K562 (cell line): ENCODE data around the gene QRFPR. TPM values are rescaled to one million over a fixed set of nuclear protein-coding genes. Genes with fewer than 3 reads are reported as not detected.

Source experiments
- ATAC-seq: fragments of 200-7000 bp; cut with Tn5 transposase; 3 replicates; pipeline ENCODE4 v1.9.1; 2020; ENCODE audit warnings: moderate library complexity
- BruUV-seq: library from RNA; stranded (reverse); fragments of 400-500 nt; replicated peaks from 2 replicates; lab custom pipeline; 2021; lab: Mats Ljungman, UMichigan
- CTCF ChIA-PET: fragments of 300-600 bp; formaldehyde crosslinking; extraction: SDS; loops from one replicate; lab custom pipeline; 2021; ENCODE audit warnings: low intra/inter-chr PET ratio; lab: Yijun Ruan, JAX
- POLR2A ChIA-PET: fragments of 300-600, 350-650 bp; sonication (Branson Sonifier 250); formaldehyde crosslinking; extraction: SDS; loops from one replicate; lab custom pipeline; 2021; ENCODE audit warnings: antibody characterized with exemption, inconsistent platforms; lab: Yijun Ruan, JAX
- DNase-seq, 4 experiments: peaks; one replicate each; pipeline versions ENCODE4 v3.0.0 to v3.0.0-alpha.2; 2011 to 2018; ENCODE audit warnings: low spot score in 3 of 4, mixed read lengths in 3 of 4; ENCODE audit errors: extremely low read depth in 1 of 4
- FAIRE-seq: peaks from 2 replicates; lab custom pipeline; 2011; peaks lifted over from hg19 to GRCh38; lab: Jason Lieb, UNC
- H2AFZ ChIP-seq: 2 replicates; pipeline ENCODE4 v1.6.0; 2011; ENCODE audit warnings: low read depth, low read length, control low read depth, inconsistent platforms
- H3K27ac ChIP-seq: fragments of 200-600 bp; 3 replicates; pipeline ENCODE4 v1.8.0; 2011; ENCODE audit warnings: low read depth, mild to moderate bottlenecking, control low read depth, inconsistent platforms, low read length, moderate library complexity, mixed read lengths; ENCODE audit errors: extremely low read depth
- H3K27me3 ChIP-seq, 2 experiments: fragments of 300-600 bp in 1 of 2; 2 replicates in 1 of 2; 3 replicates in 1 of 2; pipeline versions ENCODE4 v1.6.0 to v1.8.0; 2011; ENCODE audit warnings: inconsistent platforms in 2 of 2, low read length in 2 of 2, mild to moderate bottlenecking in 1 of 2, mixed read lengths in 1 of 2, moderate library complexity in 1 of 2; ENCODE audit not compliant: control insufficient read depth in 2 of 2, insufficient read depth in 2 of 2
- H3K36me3 ChIP-seq: fragments of 300-600 bp; 3 replicates; pipeline ENCODE4 v1.8.0; 2011; ENCODE audit warnings: mild to moderate bottlenecking, low read length, inconsistent platforms; ENCODE audit not compliant: control insufficient read depth, insufficient read depth
- H3K4me1 ChIP-seq, 2 experiments: fragments of 200-600 bp in 1 of 2; replicated peaks in 1 of 2; 2 replicates in 1 of 2; 3 replicates in 1 of 2; pipeline versions ENCODE4 v1.5.1 to v1.8.0; 2011; ENCODE audit warnings: inconsistent platforms in 2 of 2, low read length in 2 of 2, mild to moderate bottlenecking in 1 of 2, mixed read lengths in 1 of 2, moderate library complexity in 1 of 2; ENCODE audit not compliant: control insufficient read depth in 2 of 2, insufficient read depth in 2 of 2
- H3K4me2 ChIP-seq: 2 replicates; pipeline ENCODE4 v1.6.1; 2011; ENCODE audit warnings: low read length, control low read depth, inconsistent platforms, mixed read lengths; ENCODE audit not compliant: insufficient read depth
- H3K4me3 ChIP-seq: fragments of 200-600 bp; sonication (generic), shearing (Covaris generic); 2 replicates; pipeline ENCODE4 v1.5.1; 2016; ENCODE audit warnings: control low read depth, inconsistent platforms
- H3K79me2 ChIP-seq: fragments of 200-600 bp; 3 replicates; pipeline ENCODE4 v1.8.0; 2011; ENCODE audit warnings: low read length, inconsistent platforms; ENCODE audit not compliant: control insufficient read depth, insufficient read depth
- H3K9ac ChIP-seq, 2 experiments: 2 replicates each; pipeline versions ENCODE4 v1.6.0 to v1.6.1; 2011; ENCODE audit warnings: low read depth in 2 of 2, low read length in 2 of 2, control low read depth in 1 of 2, inconsistent platforms in 1 of 2, mild to moderate bottlenecking in 1 of 2, mixed read lengths in 1 of 2; ENCODE audit not compliant: insufficient read depth in 1 of 2
- H3K9me1 ChIP-seq: one replicate; pipeline ENCODE4 v1.6.0; 2011; ENCODE audit warnings: inconsistent platforms, mild to moderate bottlenecking, low read length, moderate library complexity; ENCODE audit not compliant: control insufficient read depth, insufficient read depth
- H3K9me3 ChIP-seq: replicated peaks from 2 replicates; pipeline ENCODE4 v1.5.1; 2011; ENCODE audit warnings: low read depth, low read length, inconsistent platforms; ENCODE audit not compliant: control insufficient read depth, insufficient read depth
- H4K20me1 ChIP-seq: replicated peaks from 2 replicates; pipeline ENCODE4 v1.6.1; 2011; ENCODE audit warnings: low read length, inconsistent platforms, mixed read lengths; ENCODE audit not compliant: control insufficient read depth, insufficient read depth
- BRF1 ChIP-seq: IDR thresholded peaks from 3 replicates; pipeline ENCODE4 v1.6.1; 2011; ENCODE audit warnings: borderline replicate concordance, mild to moderate bottlenecking; ENCODE audit not compliant: insufficient read length; ENCODE audit errors: extremely low read depth
- CTBP1 ChIP-seq: fragments of 450-650 bp; IDR thresholded peaks from 2 replicates; pipeline ENCODE4 v1.6.1; 2016; ENCODE audit warnings: borderline replicate concordance
- E2F1 ChIP-seq: sonication (generic); formaldehyde crosslinking; IDR thresholded peaks from 2 replicates; pipeline ENCODE4 v1.8.1; 2023; ENCODE audit warnings: mild to moderate bottlenecking, missing genetic modification reagents, moderate library complexity
- E2F8 ChIP-seq: fragments of 450-650 bp; IDR thresholded peaks from 2 replicates; pipeline ENCODE4 v1.7.1; 2018; ENCODE audit warnings: mild to moderate bottlenecking, low read depth; ENCODE audit not compliant: partially characterized antibody
- HNRNPK ChIP-seq: fragments of 200-400 bp; formaldehyde crosslinking; IDR thresholded peaks from one replicate; pipeline ENCODE4 v1.6.1; 2018; ENCODE audit warnings: mild to moderate bottlenecking, low read depth, low read length; ENCODE audit not compliant: poor library complexity, severe bottlenecking
- KHSRP ChIP-seq: fragments of 450-650 bp; IDR thresholded peaks from 2 replicates; pipeline ENCODE4 v1.6.1; 2017
- MBD1 ChIP-seq: fragments of 250-450 bp; sonication (Bioruptor Pico); IDR thresholded peaks from 2 replicates; pipeline ENCODE4 v1.8.0; 2022; ENCODE audit warnings: inconsistent platforms
- RFX7 ChIP-seq: fragments of 250-450 bp; sonication (Bioruptor Pico); IDR thresholded peaks from 2 replicates; pipeline ENCODE4 v1.5.1; 2021; ENCODE audit warnings: mild to moderate bottlenecking
- RHOXF2B ChIP-seq: fragments of 250-450 bp; sonication (Bioruptor Pico); conservative IDR thresholded peaks from 2 replicates; pipeline ENCODE4 v1.5.1; 2021
- RNF2 ChIP-seq: sonication (generic); IDR thresholded peaks from 2 replicates; pipeline ENCODE4 v1.6.1; 2016
- SMAD2 ChIP-seq: fragments of 150-350 bp; IDR thresholded peaks from 2 replicates; pipeline ENCODE4 v1.6.1; 2014; ENCODE audit warnings: low read depth, mild to moderate bottlenecking, low read length
- SUPT5H ChIP-seq: fragments of 450-650 bp; IDR thresholded peaks from 2 replicates; pipeline ENCODE4 v1.6.1; 2016
- ZNF707 ChIP-seq: fragments of 250-450 bp; sonication (Bioruptor Pico); conservative IDR thresholded peaks from 2 replicates; pipeline ENCODE4 v1.8.0; 2022; ENCODE audit warnings: inconsistent platforms, mild to moderate bottlenecking, moderate library complexity
- ZSCAN32 ChIP-seq: fragments of 450-650 bp; formaldehyde crosslinking; IDR thresholded peaks from 2 replicates; pipeline ENCODE4 v1.4.0; 2020; ENCODE audit warnings: mild to moderate bottlenecking, moderate library complexity
- in situ Hi-C: fragments of 300-500 bp; cut with MboI; formaldehyde crosslinking; loops from 4 replicates; pipeline ENCODE4 v1.15.0; 2018; ENCODE audit warnings: inconsistent platforms, mixed read lengths
- intact Hi-C: fragments of 100-400 bp; cut with micrococcal nuclease; formaldehyde crosslinking; loops from 2 replicates; pipeline ENCODE4 v1.14.2; 2022
- polyA plus RNA-seq, 8 experiments: library from polyadenylated mRNA; depleted of rRNA in 4 of 8; stranded (reverse) in 5 of 8; unstranded in 3 of 8; fragments of >200 nt; fragmentation: Nextera tagmentation in 2 of 8; fragmentation: Illumina TruSeq in 1 of 8; extraction: Ambion mirVana in 2 of 8; extraction: Trizol in 1 of 8; gene quantifications; 2 replicates each; pipeline versions ENCODE4 v1.2.1 to v1.2.3, GENCODE V29; 2011 to 2014; ENCODE audit warnings: inconsistent platforms in 1 of 8, missing spikeins in 1 of 8
- total RNA-seq, 7 experiments: library from RNA; depleted of rRNA in 6 of 7; stranded (reverse); fragments of >200 nt in 6 of 7; fragmentation: Illumina TruSeq in 2 of 7; extraction: Trizol in 2 of 7; gene quantifications; 2 replicates each; pipeline versions ENCODE4 v1.2.1 to v1.2.3, GENCODE V29; 2011 to 2021; ENCODE audit warnings: low replicate concordance in 1 of 7
- TF ChIP-seq, protein P1 (sequence below): fragments of 450-650 bp; formaldehyde crosslinking; IDR thresholded peaks from 2 replicates; pipeline ENCODE4 v1.4.0; 2022; ENCODE audit warnings: missing genetic modification characterization
- TF ChIP-seq, protein P2 (sequence below): fragments of 250-450 bp; sonication (Bioruptor Pico); IDR thresholded peaks from 2 replicates; pipeline ENCODE4 v1.5.0; 2020; ENCODE audit warnings: mild to moderate bottlenecking, borderline replicate concordance

QRFPR gene
- total and polyA plus RNA-seq, 9 of the 15 experiments (the other 6 are each of a cell fraction or from before 2014, with no cell fraction given), result not detected

DNA sequence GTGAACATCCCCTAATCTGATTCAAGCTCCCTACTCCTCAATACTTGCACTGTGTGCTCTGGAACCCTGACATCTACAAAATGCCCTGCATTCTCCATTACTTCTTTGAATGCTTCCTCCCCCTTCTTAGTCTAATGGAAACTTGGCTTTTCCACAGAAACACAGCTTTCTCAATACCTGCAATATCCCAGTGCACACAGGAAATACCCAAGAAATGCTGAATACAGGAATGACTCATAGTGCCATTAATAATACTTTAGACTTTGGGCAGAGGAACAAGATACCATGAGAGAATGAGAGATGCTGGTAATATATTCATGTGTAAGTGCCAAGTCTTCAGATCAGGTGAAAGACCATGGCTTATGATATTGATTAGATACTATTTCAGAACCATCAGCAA lies 5.6 kb downstream of the QRFPR start:
- no peak overlapping the region for H3K27ac ChIP-seq
- TF ChIP-seq RNF2, result no peak
- no peak for TF ChIP-seq BRF1
- TF ChIP-seq SMAD2, result no peak
- no peak for TF ChIP-seq SUPT5H
- no peak for TF ChIP-seq RFX7 (CRISPR knock-in tag)
- TF ChIP-seq, protein P1, sequence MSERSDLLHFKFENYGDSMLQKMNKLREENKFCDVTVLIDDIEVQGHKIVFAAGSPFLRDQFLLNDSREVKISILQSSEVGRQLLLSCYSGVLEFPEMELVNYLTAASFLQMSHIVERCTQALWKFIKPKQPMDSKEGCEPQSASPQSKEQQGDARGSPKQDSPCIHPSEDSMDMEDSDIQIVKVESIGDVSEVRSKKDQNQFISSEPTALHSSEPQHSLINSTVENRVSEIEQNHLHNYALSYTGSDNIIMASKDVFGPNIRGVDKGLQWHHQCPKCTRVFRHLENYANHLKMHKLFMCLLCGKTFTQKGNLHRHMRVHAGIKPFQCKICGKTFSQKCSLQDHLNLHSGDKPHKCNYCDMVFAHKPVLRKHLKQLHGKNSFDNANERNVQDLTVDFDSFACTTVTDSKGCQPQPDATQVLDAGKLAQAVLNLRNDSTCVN (CRISPR knock-in tag), result no peak
- no peak for TF ChIP-seq ZSCAN32 (CRISPR knock-in tag)
- TF ChIP-seq RHOXF2B (CRISPR knock-in tag), result no peak
- no peak for TF ChIP-seq E2F1 (CRISPR knock-in tag)
- no peak for TF ChIP-seq HNRNPK
- TF ChIP-seq KHSRP, result no peak
- no peak for TF ChIP-seq E2F8
- TF ChIP-seq MBD1 (CRISPR knock-in tag), result no peak
- TF ChIP-seq, protein P2, sequence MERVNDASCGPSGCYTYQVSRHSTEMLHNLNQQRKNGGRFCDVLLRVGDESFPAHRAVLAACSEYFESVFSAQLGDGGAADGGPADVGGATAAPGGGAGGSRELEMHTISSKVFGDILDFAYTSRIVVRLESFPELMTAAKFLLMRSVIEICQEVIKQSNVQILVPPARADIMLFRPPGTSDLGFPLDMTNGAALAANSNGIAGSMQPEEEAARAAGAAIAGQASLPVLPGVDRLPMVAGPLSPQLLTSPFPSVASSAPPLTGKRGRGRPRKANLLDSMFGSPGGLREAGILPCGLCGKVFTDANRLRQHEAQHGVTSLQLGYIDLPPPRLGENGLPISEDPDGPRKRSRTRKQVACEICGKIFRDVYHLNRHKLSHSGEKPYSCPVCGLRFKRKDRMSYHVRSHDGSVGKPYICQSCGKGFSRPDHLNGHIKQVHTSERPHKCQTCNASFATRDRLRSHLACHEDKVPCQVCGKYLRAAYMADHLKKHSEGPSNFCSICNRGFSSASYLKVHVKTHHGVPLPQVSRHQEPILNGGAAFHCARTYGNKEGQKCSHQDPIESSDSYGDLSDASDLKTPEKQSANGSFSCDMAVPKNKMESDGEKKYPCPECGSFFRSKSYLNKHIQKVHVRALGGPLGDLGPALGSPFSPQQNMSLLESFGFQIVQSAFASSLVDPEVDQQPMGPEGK (CRISPR knock-in tag), result no peak
- no peak for TF ChIP-seq CTBP1
- no peak for TF ChIP-seq ZNF707 (CRISPR knock-in tag)
- no peaks in the 10 kb centered on the region for H3K9me3 ChIP-seq
- H3K79me2 ChIP-seq, result no peaks in the 10 kb centered on the region
- H3K9ac ChIP-seq, result no peak overlapping the region
- H3K27me3 ChIP-seq, result peaks cover 1 to 4% of the 10 kb centered on the region in 2 experiments; a peak in 3 of 5 replicates
- H2AFZ ChIP-seq, result no peak overlapping the region
- no peak for DNase-seq
- H4K20me1 ChIP-seq, result no peaks in the 10 kb centered on the region
- no TSS peak for BruUV-seq
- ChIA-PET CTCF (no interaction called here), POLR2A (no interaction called here)
- no peak for ATAC-seq
- peaks cover 0 to 2% of the 10 kb centered on the region in 2 experiments; a peak in 1 of 5 replicates for H3K4me1 ChIP-seq
- H3K4me2 ChIP-seq, result no peak overlapping the region
- H3K9me1 ChIP-seq, result no peaks in the 10 kb centered on the region
- in situ Hi-C loops (no loop called here), intact Hi-C loops (no loop called here)
- no peak overlapping the region for H3K4me3 ChIP-seq
- no peaks in the 10 kb centered on the region for H3K36me3 ChIP-seq
- no peak for FAIRE-seq
